GM19035 (cell line): ENCODE data around the gene PYGB.
A peak's percentile ranks its signal among the peaks of the same experiment; 100 is the strongest.

Source experiments
- ATAC-seq: cut with Tn5 transposase; IDR thresholded peaks from one replicate; pipeline ENCODE4 v1.9.1; 2021; ENCODE audit not compliant: unreplicated experiment

Gene PYGB

DNA sequence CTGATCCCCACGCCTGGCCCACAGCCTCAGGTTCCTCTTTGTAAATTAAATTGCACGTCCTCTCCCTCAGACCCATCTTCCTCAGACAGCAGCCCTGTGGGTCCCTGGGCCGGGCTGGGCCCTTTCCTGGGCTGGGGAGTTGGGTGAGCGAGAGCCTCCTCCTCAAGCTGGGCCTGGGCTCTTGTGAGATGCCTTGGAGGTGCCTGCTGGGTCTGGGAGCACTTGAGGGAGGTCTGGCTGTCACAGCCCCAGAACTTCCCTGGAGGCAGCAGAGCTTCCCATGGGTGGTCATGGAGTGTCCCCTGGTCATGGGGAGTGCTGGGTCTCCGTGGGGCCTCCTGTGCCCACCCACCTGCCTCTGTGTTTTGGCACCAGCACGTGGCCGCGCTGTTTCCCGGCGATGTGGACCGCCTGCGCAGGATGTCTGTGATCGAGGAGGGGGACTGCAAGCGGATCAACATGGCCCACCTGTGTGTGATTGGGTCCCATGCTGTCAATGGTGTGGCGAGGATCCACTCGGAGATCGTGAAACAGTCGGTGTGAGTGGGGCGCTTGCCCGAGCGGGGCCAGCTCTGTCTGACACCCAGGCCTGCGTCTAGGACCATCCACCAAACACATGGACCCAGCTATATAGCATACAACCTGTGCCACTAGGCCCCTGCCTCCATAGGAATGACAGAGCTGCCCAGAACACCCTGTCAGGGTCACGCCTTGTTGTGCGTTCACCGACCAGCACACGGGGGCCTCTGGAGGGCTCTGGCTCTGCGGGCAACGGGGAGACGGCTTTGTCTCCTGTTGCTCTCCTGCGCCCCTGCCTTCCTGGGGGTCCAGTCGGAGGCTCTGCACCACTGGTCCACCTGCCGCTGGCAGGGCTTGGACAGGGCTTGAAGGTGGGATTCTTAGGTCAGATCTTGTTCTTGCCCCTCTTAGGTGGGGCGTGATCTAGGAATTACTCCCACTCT lies 33.0 kb downstream of the PYGB start:
- no peak for ATAC-seq

DNA sequence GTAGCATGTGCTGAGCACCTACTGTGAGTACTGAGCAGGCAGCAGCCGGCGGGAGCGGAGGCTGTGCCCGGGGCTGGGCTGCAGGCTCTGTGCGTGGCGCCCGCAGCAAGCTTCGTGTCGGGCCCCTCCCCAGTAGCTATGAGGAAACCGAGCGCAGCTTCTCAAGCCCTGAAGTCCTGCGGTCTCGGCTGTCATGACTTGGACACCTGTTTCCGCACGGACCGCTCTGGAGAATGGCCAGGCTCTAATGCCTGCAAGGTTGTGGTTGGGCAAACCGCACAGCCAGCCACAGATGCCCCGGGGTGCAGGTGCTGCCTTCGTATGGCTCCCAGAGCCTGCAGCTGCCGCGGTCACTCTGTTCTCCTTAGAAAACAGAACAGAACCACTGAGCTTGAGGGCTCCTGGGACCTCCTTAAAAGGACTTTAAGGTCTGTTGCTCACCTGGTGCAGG lies 33.7 kb downstream of the PYGB start:
- peak; percentile 79 for ATAC-seq

DNA sequence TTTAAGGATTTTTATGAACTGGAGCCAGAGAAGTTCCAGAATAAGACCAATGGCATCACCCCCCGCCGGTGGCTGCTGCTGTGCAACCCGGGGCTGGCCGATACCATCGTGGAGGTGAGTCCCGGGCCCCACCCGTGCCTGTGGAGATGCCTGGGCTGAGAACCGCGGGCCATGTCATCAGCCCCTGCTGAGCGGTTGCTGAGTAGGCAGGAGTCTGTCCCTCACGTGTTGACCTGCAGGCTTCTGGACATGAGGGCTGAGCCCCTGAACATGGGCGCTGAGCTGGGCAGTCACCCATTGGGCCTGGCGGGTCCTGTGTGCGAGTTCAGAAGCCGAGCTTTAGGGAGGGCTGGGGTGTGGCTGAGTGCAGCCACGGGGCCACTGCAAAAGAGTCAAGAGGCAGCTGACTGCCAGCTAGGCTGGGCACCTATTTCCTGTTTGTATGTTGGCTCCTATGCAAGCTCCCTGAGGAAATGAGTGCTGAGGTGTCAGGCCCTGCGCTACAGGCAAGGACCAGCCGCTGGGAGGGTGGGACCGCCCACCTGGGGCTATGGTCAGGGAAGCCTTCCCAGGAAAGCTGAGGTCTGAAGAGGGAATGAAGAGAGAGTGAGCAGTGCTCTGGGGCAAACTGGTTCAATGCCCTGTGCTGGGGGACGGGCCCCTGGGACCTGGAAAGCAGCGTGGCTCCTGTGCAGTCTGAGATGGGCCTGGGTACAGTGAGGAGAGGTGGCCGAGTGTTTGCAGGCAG lies 34.3 kb downstream of the PYGB start:
- ATAC-seq, result peak; percentile 15

DNA sequence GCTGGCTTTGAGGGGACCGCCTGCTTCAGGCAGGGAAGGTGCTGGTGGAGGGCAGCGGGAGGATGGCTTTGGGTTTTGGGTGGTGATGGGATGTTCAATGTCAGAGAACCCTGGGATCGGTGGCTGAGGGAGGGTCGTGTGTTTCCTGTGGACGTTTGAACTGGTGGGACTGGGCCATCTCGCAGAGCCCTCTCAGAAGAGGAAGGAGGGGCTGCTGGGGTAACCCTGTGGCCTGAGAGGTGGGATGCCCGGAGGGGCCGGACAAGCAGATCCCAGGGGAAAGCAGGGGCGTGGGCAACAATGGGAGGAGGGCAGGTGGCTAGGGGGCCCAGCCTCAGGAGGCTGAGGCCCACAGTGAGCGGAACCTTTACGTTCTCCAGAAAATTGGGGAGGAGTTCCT lies 34.9 kb downstream of the PYGB start:
- no peak for ATAC-seq

DNA sequence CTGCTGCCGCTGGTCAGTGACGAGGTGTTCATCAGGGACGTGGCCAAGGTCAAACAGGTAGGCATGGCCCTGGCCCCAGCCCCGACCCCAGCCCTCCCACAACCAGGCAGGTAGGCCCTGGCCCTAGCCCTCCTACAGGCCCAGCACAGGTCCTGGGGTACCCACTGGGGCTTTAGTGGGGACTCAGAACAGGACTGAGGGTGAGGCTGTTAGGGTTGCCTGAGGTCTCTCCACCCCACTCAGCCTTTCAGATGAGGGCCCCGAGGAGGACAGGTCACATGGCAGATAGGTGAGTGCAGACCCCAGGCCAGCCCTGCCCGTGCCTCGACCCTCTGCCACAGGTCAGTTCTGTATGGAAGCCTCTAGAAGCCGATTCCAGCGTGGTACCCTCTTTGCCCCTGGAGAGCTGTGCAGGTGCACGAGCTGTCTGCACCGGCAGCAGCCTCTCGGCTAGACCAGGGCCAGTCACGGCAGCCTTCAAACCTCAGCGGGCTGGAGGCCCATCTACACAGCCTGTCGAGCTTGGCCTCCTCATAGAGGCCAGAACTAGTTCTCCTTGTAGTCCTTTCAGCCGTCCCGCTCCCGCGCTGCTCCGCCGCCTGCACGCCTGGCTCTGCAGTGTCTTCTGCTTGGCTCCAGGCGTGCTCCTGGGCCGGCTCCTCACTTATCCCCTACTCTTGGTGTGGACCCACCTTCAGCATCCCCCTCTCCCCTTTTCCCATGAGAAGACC lies 35.5 kb downstream of the PYGB start:
- ATAC-seq, result no peak

DNA sequence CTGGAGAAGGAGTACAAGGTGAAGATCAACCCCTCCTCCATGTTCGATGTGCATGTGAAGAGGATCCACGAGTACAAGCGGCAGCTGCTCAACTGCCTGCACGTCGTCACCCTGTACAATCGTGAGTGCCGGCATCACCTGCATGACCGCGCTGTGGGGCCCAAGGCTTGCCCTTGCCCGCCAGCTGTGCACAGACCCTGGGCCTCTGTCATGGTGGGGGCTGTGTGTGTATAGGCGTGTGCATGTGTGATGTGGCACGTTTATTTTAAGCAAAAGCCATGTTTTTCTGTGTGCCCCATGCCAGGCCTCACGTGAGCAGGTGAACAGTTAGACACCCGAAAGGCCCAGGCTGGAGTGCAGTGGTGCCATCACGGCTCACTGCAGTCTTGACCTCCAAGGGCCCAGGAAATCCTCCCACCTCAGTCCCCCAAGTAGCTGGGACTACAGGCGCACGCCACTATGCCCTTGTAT lies 36.3 kb downstream of the PYGB start:
- ATAC-seq, result no peak

DNA sequence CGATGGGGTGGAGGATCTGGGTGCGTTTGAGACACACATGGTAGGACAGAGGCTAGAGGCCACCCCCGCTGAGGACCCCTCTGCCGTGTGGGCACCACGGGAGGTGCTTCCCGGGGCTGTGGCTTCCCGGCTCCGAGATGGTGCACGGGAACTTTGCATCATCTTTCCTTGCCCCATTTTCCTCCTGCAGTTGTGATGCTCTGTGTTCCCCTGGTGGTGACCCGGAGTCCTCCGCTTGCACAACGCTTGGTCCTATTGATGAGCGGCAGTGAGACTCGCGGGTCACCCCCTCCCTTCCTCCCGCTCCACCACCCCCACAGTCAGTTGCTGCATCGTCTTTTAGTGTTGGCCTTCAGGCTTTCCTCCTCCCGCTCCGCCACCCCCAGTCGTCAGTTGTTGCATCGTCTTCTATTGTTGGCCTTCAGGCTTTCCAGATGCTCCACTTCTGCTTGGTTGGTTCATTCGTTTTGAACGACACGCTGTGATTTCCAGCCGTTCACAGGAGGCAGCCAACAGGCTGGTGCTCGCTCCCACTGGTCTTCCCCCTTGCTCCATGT lies 37.3 kb downstream of the PYGB start:
- ATAC-seq, result no peak

DNA sequence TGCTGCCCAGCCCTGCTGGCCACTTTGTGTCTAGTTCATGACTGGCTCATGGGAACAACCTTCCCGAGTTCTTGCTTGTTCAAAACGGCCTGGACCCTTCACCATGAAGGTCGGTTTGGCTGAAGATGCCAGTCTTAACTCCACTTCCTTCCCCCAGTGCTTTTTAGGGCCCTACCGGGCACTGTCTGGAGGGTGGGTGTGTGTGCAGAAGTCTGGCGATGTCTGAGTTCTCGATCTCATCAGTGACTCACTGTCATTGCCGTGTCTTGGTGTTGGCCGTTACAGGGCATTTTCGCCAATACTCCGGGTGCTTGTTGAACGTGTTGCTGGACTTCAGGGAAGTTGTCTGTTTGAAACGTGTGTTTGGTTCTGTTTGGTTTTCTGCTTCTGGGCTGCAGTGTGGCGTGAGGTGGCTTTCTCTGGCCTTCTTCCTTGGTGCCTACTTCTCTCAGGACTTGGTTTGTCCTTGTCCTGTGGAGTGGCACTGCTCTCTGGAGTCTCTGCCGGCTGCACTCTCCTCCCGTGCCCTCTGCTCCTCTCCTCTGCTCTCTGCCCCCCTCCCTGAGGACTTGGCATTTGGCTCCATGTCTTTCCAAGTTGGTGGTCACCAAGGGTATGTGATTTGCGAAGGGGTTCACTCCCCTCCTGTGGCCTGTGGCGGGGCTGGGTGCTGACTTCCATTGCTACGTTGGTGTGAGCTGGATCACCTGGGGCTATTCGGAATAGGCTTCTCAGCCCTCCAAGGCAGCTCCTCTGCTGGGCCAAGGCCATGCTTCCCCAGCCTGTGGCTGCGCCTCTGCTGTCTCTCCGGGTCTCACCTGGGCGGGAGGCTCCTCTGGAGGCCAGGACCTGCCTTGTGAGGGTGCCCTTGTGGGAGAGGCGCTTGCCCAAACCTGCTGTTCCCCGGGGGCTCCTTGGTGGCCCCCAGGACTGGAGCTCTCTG lies 38.2 kb downstream of the PYGB start:
- no peak for ATAC-seq

DNA sequence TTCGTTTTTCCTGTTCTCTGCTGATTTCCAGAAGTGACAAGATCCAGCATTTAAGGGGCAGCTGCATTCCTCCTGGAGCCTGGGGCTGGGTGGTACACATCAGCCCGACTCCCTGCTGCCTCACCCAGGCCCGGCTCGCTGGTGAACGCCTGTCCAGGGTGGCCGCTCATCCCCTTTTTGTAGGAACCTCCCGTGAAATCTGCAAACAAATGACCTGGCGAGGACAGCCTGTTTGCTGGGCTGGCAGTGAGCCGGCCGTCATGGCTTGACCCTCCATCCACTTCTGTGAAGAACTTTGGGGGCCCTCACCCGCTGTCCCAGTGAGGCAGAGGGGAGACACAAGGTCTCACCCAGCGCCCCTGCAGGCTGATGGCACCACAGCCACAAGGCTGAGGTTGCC lies 39.0 kb downstream of the PYGB start:
- ATAC-seq, result no peak

DNA sequence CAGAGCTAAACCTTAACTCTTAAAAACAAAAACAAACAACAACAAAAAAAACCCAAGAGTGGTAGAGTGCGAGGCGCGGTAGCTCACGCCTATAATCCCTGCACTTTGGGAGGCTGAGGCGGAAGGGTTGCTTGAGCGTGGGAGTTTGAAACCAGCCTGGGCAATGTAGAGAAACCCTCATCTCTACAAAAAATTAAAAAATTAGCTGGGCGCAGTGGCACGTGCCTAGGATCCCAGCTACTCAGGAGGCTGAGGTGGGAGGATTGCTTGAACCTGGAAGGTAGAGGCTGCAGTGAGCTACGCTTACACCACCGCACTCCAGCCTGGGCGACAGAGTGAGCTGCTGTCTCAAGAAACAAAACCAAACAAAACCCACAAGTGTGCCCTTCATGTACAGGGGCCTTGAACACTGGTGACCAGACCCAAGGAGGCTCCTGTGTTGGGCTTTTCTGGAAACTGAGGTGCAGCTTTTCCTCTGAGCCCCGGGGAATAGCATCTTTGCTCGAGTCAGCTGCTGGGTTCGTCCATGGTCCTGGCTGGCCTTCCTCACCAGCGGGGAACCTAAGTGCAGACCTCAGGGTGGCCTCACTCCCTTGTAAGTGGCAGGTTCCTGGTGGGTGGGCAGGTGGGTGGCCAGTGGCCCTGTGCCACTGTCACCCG lies 39.9 kb downstream of the PYGB start:
- ATAC-seq, result no peak

DNA sequence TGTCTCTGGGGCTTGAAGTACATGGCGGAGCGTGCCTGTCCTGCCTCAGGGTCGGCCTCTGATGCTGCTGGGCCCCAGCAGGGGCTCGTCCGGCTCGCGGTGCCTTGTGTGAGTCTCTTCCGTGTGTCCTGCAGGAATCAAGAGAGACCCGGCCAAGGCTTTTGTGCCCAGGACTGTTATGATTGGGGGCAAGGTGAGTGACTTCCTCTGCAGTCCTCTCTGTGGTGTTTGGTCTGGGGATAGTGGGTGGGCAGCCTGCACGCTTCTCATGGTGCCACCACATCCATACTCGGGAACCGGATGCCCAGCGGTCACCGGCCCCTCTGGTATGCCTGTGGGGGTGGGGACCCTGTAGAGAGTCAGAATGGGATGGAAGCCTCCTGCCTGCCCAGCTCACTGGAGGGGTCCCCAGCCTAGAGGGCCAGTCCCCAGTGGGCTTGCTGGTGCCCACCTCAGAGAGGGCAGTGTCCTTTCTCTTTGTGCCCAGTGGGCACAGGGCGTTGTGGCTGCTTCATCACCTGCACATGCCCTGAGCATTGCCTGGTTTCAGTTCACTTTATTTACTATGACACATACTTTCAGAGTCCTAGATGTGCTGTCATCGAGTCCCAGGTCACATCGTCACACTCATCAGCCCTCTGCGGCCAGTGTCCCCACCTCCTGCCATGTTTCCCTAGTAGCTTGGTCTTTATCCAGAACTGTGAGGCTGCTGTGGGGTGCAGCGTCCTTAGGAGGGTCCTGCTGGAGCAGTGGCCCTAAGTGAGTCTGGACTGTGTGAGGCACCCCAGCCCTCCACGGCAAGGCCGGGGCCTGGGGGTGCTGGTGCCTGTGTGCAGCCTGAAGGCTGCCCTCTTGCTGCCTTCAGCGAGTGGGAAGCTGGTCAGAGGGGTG lies 40.7 kb downstream of the PYGB start:
- peak; percentile 95 for ATAC-seq

DNA sequence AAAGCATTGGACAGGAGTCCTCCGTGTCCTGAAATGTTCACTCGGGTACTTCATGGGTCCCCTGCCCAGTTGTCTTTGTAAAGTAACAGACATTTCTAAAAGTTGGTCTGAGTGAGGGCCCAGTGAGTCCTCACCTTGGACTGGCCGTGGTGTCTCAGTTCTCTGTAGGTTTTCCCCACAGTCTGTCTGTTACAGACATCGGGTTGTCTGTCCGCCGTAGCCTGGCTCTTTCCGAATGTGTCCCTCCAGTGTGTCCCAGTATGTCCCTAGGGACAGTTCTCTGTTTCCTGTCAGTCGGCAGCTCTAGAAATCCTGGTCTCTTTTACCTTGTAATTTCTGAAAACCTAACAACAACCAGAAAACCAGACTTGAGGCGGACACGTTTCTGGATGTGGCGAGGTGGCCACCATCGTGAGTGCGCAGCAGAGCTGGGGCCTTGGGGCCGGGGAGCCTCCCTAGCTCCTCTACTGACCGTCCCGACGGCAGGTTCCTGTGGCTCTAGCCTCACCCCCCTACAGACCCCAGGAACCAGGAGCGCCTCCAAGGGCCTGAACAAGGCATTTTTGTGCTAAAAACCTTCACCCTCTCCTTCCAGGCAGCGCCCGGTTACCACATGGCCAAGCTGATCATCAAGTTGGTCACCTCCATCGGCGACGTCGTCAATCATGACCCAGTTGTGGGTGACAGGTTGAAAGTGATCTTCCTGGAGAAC lies 42.2 kb downstream of the PYGB start:
- ATAC-seq, result no peak

DNA sequence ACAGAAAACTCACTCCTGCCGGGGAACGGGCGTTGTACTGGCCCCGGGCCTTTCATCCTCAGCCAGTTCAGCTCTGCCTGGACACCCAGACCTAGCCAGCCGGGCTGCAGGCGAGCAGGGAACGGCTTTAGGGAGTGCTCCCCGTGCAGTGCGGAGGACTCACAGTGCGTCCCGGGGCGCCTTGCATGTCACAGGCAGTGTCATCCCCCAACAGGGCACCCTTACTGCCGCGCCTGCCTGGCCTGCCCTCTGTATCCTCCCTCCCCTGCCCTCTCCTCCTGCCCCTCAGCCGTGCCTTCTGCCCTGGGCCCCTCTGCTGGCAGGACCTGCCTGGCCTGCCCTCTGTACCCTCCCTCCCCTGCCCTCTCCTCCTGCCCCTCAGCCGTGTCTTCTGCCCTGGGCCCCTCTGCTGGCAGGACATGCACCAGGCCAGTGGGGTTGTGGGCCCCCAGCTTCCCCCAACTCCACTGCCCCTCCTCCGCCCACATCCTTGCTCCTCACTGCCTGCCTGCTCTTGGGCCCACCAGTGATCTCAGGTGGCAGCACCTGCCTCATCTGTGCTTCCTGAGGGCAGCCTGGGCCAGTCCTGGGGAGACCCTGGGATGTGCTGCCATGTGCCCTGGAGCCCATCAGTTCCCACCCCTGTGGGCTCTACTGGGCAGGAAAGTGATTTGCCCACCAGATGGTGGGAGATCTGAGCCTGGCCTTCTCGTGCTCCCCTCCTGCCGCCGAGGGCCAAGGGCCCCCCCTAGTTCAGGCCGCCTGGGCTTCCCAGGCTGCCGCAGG lies 43.0 kb downstream of the PYGB start:
- ATAC-seq, result no peak

DNA sequence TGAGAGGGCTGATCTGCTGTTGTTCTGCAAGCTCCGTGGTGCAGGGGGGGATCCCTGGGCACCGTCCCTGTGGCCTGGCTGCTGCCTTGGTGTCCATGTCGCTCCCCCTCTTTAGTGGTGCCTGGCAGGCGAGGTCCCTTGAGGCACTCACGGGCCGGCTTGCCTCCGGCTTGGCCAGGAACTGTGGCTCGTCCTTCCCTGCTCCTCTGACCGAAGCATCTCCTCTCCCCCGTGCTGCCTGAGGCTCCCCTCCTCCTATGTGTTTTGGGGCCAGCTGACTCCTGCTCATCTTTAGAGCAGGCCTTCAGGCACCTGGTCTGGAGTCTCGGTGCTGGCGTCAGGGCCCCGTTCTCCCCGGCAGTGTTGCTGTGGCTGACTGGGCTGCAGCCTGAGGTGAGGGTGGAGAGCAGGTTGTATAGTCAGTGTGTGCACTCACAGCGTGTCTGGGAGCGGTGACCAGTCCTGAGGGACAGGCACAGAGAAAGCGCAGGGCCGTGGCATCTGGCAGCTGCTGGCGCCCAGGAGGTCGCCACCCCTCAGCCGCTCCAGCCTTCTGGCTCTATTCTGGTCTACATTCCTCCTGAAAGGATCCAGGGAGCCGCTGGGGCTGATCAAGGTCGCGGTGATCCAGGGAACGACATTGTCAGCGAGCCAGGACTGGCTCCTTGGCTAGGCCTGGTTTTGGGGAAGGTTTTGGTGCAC lies 43.7 kb downstream of the PYGB start:
- ATAC-seq, result no peak

DNA sequence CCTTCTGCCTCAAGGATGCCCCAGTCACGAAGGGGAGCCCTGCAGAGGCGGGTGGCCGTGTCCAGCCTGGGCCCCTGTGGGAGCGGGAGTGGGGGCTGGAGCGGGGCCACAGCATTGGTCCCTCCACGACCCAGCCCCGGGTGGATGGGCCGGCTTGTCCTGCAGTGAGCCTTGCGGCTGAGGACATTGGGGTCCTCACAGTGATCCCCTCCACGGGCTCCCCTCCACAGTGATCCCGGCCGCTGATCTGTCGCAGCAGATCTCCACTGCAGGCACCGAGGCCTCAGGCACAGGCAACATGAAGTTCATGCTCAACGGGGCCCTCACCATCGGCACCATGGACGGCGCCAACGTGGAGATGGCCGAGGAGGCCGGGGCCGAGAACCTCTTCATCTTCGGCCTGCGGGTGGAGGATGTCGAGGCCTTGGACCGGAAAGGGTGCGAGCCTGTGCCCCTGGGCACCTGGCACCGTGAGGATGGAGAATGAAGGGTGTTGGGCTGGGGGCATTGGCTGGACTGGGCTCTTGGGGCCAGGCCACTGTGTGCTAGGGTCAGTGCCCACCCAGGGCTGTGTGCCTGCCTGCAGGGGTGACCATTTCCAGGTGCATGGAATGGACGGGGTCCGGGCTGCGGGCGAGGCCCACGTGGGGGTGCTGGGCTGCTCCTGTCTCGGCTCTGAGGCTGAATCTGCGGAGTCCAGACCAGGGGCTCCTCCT lies 44.4 kb downstream of the PYGB start:
- no peak for ATAC-seq

DNA sequence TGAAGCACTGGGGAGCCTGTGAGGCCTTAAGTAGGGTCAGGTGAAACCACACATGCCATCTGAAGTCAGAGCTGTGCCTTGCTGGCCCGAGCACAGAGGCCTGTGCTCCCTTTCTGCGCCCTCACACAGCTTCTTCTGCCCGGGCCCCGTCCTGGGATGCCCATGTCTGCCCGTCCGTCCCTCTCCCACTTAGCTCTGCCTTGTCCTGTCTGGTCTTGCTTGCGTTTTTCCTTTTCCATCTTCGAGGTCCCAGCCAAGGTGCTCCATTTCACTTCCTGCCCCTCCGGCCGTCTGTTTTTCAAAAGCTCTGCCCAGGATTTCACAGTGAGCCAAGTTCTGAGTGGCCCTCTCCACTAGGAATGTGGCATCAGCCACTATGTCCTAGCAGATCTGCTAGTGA lies 45.6 kb downstream of the PYGB start:
- ATAC-seq, result no peak
